ENCODE measurements around the gene HRH4. TPM values are rescaled to one million over a fixed set of nuclear protein-coding genes. Genes with fewer than 3 reads are reported as not detected.

Gene HRH4
- total and polyA plus RNA-seq, 2 donors (not counting 3 experiments of a cell fraction or from before 2014, with no cell fraction given) = 0.03 TPM; not detected in 1

DNA sequence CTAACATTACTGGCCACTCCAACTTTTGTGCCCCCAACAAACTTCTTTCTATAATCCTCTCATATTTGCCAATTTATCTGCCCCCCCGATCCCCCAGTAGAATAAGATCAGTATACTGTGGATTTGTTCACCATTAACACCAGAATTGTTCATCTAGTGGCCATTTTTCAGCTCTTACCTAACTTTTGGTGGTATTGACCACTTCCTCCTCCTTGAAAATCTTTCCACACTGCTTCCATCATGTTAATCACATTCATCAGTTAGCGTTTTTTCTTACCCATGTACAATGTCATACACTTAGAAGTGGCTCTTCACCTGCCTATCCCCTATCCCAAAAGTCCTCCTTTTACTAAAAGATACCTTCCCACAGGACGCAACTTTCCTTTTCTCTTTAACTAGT lies 27.8 kb upstream of the HRH4 start:
- DNase-seq (ENCODE audit: low read depth, low spot score) = no peak
- H3K4me2 ChIP-seq (ENCODE audit: insufficient read depth, low read length) = no peak overlapping the region
- POLR2A ChIA-PET = interaction anchor here (0.7 kb wide), 1 partner anchor 427 kb away, joined by 3 read pairs; no protein-coding TSS in a partner anchor
- no peaks in the 10 kb centered on the region for H4K20me1 ChIP-seq (replicated peaks; ENCODE audit: control insufficient read depth, extremely low read depth, insufficient read depth, low read length)
- peaks cover 2% of the 10 kb centered on the region for H3K79me2 ChIP-seq (ENCODE audit: control insufficient read depth, insufficient read depth, low read length)
- no peaks in the 10 kb centered on the region for H3K9me3 ChIP-seq (replicated peaks; ENCODE audit: control insufficient read depth, insufficient read depth, low read length)
- H3K4me1 ChIP-seq (ENCODE audit: control insufficient read depth, extremely low read depth, insufficient read depth, low read length) = peaks cover 3% of the 10 kb centered on the region
- no peak for TF ChIP-seq POLR2AphosphoS5 (IDR thresholded peaks at IDR 0.05; ENCODE audit: insufficient read depth, low read depth, low read length)
- TF ChIP-seq POLR2A (IDR thresholded peaks at IDR 0.05; ENCODE audit: low read depth, low read length) = no peak
- no peak for TF ChIP-seq EZH2 (IDR thresholded peaks at IDR 0.05; ENCODE audit: borderline replicate concordance, low read depth, low read length, severe bottlenecking)
- no peak for TF ChIP-seq FOS (IDR thresholded peaks at IDR 0.05; ENCODE audit: borderline replicate concordance, insufficient read depth, low read length)
- TF ChIP-seq GATA2 (IDR thresholded peaks at IDR 0.05; ENCODE audit: insufficient read depth, insufficient read length, low read depth, low read length) = no peak
- no peak for TF ChIP-seq MYC (IDR thresholded peaks at IDR 0.05; ENCODE audit: low read depth, low read length)
- TF ChIP-seq, protein P1, sequence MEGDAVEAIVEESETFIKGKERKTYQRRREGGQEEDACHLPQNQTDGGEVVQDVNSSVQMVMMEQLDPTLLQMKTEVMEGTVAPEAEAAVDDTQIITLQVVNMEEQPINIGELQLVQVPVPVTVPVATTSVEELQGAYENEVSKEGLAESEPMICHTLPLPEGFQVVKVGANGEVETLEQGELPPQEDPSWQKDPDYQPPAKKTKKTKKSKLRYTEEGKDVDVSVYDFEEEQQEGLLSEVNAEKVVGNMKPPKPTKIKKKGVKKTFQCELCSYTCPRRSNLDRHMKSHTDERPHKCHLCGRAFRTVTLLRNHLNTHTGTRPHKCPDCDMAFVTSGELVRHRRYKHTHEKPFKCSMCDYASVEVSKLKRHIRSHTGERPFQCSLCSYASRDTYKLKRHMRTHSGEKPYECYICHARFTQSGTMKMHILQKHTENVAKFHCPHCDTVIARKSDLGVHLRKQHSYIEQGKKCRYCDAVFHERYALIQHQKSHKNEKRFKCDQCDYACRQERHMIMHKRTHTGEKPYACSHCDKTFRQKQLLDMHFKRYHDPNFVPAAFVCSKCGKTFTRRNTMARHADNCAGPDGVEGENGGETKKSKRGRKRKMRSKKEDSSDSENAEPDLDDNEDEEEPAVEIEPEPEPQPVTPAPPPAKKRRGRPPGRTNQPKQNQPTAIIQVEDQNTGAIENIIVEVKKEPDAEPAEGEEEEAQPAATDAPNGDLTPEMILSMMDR (IDR thresholded peaks at IDR 0.05; ENCODE audit: extremely low read depth in 1 of 2, insufficient read depth in 1 of 2, low read depth in 1 of 2, low read length in 2 of 2) = no peak
- TF ChIP-seq, protein P2, sequence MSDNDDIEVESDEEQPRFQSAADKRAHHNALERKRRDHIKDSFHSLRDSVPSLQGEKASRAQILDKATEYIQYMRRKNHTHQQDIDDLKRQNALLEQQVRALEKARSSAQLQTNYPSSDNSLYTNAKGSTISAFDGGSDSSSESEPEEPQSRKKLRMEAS (IDR thresholded peaks at IDR 0.05; ENCODE audit: insufficient read depth, insufficient read length) = no peak
- no peak overlapping the region for H3K4me3 ChIP-seq (replicated peaks in 1 of 3; ENCODE audit: insufficient read depth in 1 of 3, low read depth in 1 of 3, low read length in 3 of 3)
- H3K27ac ChIP-seq (ENCODE audit: insufficient read depth, low read depth, low read length) = no peak overlapping the region
- H3K36me3 ChIP-seq (ENCODE audit: control insufficient read depth in 2 of 2, extremely low read depth in 1 of 2, insufficient read depth in 2 of 2, low read length in 2 of 2) = peaks cover 0 to 2% of the 10 kb centered on the region in 2 experiments
- CTCF ChIA-PET = interaction anchor here (1.4 to 4.4 kb wide), 4 partner anchors 55 to 81 kb away, joined by 4 to 32 read pairs (median 9); no protein-coding TSS in a partner anchor
- H3K27me3 ChIP-seq (ENCODE audit: control insufficient read depth in 2 of 2, insufficient read depth in 2 of 2, low read length in 2 of 2) = no peaks in the 10 kb centered on the region
- no peak overlapping the region for H2AFZ ChIP-seq (ENCODE audit: low read depth, low read length)
- intact Hi-C loops (cut with micrococcal nuclease) = no loop called here
- FAIRE-seq = no peak
- no peak overlapping the region for H3K9ac ChIP-seq (replicated peaks; ENCODE audit: extremely low read depth, insufficient read depth, low read length)
- no peaks in the 10 kb centered on the region for H3K9me1 ChIP-seq (replicated peaks; ENCODE audit: control insufficient read depth, extremely low read depth, insufficient read depth, low read length)
- dilution Hi-C loops (cut with MboI; ENCODE audit: extremely low pct_ligation_motif_present, low sequenced_read_pairs) = no loop called here
- BruUV-seq (replicated peaks) = no TSS peak
